GM18505 (cell line): ENCODE results near the gene HSD3B1.
"Not testable (repeated sequence)": the region's sequence is repeated elsewhere in the genome, so short reads cannot be mapped to it uniquely, and the experiment has no call there.

Source experiments
- ATAC-seq: cut with Tn5 transposase; IDR thresholded peaks from one replicate; pipeline ENCODE4 v1.9.1; 2021; ENCODE audit not compliant: unreplicated experiment
- POLR2A ChIP-seq: IDR thresholded peaks from 4 replicates; pipeline ENCODE4 v1.6.1; 2011; ENCODE audit warnings: borderline replicate concordance; ENCODE audit not compliant: insufficient read depth, insufficient read length; ENCODE audit errors: extremely low read depth

The HSD3B1 gene

DNA sequence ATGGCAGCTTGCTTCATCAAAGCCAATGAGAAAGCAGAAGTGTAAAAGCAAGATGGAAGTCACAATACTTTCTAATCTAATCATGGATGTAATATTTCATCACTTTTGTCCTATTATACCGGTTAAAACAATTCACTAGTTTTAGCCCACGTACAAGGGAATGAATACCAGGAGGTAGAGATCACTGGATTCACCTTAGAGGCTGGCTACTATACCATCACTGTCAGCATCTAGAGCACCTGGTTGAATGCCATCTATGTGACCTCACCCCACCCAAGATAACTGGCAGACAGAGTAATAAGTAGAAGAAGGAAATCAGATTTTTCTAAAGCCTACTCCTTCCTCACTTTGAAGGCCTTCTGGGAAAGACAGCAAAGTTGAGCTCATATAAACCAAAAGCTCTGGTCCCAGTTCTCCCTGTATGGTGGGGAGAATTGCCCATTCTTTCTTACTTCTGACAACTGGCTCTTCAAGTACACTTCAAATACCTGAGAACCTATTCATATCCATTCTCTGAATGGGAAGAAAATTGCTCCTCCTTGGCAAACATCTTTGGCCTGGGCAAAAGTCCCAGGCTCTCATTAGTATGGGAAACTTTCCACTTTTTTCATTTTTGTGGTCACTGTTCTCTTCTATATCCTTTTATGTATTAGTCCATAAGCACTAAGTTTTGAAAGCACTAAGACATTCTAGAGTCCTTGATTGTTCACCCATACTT lies 24.8 kb downstream of the HSD3B1 start:
- TF ChIP-seq POLR2A, result no peak

DNA sequence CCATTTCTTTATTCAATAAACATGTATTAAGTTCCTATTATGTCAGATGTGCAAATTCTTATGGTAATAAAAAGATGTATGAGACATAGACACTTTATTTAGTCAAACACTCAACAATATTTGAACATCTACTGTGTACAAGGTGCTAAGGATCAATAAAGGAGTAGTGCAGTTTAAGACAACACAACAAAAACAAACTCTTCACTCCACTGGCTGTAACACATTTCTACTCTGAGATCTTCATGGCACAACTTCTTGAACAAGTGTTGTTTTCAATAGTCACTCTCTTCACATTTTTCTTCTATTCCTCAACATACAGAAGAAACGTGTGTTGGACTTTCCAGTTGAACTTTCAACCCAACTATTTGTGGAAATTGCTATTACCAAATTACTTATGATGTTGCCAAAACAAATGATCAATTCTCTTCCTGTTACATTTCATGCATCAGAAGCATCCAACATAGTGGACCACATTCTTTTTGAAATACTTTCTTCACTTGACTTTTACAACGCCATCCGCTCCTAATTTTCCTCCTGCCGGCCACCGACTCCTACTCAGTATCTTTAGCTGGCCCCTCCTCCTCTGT lies 25.4 kb downstream of the HSD3B1 start:
- no peak for TF ChIP-seq POLR2A
- no peak for ATAC-seq

More for the DNA sequence above, 24.8 kb downstream of the HSD3B1 start:
- no peak for ATAC-seq

DNA sequence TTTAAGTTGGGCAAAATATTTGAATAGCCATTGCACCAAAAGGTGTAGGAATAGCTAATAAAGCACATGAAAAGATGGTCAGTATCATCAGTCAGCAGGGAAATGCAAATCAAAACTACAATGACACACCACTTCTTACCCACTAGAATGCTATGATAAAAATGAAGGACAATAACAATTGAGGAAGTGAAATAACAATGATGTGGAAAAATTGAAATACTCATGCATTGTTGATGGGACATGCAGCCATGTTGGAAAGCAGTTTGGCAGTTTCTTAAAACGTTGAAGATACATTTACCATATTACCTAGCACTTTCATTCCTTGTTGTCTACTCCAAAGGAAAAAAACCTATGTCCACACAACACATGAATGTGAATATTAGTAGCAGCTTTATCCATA lies 28.4 kb downstream of the HSD3B1 start:
- TF ChIP-seq POLR2A, result no peak

DNA sequence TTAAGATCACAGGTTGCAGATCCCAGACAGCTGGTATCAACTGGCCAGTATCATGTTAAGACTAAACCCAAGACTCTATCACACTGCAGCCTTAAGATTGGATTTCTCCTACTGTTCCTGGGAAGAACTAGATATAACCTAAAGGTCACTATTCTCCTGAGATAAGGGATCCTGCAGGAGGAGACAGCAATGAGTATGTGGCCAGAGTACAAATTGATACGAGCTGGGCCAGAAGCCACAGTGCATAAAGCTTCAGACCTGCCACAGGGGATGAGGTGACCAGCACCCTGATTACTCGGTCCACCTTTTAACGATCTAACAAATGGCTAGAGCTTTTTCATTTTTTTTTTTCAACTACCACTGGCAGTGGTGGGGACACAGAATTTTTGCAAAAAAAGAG lies 31.0 kb downstream of the HSD3B1 start:
- ATAC-seq, result no peak

More for the DNA sequence above, 28.4 kb downstream of the HSD3B1 start:
- no peak for ATAC-seq

DNA sequence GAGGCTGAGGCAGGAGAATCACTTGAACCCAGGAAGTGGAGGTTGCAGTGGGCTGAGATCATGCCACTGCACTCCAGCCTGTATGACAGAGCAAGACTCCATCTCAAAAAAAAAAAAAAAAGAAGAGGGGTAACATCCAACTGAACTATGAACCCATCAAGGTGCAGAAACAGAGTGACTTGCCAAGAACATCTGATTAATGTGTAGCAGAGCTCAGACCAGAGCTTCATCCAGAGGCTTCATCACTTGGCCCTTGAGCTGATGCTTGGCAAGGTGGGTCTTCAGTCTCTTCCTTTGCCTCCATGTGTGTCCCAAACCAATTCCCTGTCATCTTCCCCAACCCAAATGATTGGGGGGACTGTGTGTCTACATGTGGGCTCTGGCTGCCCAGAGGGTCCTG lies 32.6 kb downstream of the HSD3B1 start:
- no peak for TF ChIP-seq POLR2A
- no peak for ATAC-seq

More for the DNA sequence above, 31.0 kb downstream of the HSD3B1 start:
- TF ChIP-seq POLR2A, result no peak

DNA sequence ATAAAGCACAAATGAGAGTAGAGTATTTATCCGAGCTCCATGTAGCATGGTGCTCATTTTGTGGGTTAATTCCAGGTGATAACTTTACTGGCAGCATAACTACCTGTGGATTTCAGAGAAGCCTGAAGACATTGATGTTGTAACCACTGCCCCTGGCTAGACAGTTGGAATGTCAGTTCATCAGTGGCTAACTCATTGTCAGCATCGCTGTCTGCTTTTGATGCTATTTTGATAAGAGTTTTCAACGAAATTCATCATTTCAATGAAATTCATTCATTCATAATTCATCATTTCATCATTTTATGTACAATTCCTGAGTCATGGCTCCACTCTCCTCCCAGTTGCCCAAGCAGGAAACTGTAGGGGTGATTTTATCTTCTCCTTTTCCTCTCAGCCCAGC lies 34.4 kb downstream of the HSD3B1 start:
- ATAC-seq, result no peak
- TF ChIP-seq POLR2A, result no peak

DNA sequence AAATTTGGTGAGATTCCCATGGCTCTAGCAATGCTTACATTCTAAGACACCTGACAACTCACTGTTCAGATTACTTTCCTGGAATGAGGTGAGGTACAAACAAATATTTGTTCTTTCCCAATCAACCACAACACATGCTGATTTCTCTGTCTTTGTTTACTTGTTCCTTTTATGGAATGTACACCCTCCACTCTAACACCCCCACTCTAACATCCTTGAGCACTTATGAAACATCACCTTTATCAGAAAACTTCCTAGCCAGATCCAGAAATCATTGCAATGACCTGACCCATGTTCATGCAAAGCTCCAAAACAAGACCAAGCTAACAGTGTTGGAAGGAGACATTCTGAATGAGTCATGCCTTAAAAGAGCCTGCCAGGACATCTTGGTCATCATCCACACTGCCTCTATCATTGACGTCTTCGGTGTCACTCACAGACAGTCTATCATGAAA lies 35.5 kb downstream of the HSD3B1 start:
- ATAC-seq, result no peak
- no peak for TF ChIP-seq POLR2A

DNA sequence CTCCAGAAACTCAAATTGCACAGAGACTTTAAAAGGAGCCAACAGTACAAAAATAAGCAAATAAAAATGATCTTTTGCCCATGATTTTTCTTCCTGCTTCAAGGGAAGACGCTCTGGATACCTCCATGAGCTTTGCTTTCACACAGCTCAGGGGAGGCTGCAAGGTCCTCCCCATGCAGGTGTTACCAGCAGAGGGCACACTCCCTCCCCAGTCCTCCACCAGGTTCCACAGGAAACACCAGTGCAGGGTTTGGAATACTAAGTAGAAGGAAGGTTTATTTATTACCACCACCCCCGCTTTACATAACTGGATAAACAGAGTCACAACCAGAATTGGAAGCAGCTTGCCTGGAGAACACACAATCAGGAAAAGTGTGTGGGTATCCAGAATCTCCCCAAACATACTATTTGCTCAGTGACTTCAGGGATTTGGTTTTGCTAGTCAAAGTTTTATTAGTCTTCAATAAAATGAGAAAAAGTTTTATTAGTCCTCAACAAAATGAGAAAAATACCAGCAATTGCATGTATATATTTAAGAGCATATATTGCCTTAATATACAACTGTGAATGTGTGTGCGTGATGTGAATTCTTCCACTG lies 37.3 kb downstream of the HSD3B1 start:
- no peak for ATAC-seq
- no peak for TF ChIP-seq POLR2A

DNA sequence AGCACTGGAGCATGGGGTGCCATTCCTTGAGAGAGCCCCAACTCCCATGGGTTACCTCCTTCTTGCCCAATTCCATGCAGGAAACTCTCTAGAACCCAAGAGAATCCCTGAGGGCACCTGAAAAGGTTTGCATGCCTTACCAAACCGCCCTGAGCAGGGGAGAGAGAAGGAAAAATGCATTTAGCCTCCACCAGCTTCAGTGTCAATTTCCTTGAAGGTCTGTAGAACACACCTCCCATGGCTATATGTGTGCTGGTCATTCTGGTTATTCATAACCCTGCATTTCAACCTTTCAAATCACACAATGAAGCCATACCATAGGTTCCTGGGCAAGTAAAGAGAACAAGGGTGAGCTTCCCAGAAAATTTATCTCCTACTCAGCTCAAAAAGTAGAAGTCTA lies 39.6 kb downstream of the HSD3B1 start:
- no peak for ATAC-seq
- TF ChIP-seq POLR2A, result no peak

DNA sequence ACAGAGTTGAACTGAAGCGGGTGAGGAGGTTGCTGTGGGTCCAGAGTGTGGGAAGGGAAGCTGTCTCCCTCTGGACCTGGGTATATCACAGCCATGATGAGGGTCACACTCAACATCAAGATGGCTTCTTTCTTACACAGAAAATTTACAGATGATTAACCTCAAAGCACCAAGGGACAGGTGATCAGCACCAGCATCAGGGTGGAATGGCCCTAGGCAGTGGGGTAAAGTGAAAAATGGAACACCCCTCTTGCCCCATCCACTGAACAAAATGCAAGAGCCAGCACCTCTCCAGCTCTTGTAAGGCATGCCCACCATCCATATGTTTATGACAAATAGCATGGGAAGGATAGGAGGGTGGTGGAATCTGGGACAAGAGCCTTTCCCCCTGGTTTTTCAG lies 40.3 kb downstream of the HSD3B1 start:
- no peak for ATAC-seq
- TF ChIP-seq POLR2A, result no peak

DNA sequence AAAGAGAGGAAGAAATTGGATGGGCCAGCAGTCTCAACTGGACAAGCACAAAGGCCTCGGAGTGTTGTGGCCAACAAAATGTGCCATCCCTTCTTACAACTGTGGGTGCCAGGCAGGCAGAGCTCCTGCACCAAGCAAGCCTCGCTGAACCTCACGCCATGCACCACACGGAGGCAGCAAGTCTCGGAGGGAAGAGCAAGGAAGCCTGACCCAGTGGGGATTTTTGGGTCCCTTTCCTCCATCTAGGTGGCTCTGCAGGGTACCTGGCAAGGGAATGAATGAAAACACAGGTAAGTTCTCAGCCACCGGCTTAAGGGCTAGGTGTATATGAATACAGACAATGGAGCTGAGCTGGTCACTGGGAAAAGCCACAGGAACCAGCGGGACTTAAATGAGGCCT lies 40.8 kb downstream of the HSD3B1 start:
- ATAC-seq, result no peak
- no peak for TF ChIP-seq POLR2A

DNA sequence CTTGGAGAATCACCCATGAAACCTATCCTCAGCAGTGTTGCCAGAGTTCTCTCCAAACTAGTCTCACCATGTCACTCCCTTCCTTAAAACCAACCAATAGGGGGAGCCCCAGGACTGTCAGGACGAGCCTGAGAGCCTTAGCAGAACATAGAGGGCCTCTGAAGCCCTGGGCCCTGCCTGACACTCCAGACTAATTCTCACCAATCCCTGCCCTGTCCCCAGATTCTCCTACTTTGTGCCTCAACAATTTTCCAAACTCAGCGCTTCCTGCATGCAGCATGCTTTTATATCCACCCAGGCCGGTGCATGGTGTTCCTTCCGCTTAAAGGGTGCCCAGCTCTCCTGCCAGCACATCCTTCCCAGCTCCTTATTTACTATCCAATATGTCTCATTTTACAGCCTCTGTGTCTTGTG lies 42.7 kb downstream of the HSD3B1 start:
- no peak for ATAC-seq
- no peak for TF ChIP-seq POLR2A

DNA sequence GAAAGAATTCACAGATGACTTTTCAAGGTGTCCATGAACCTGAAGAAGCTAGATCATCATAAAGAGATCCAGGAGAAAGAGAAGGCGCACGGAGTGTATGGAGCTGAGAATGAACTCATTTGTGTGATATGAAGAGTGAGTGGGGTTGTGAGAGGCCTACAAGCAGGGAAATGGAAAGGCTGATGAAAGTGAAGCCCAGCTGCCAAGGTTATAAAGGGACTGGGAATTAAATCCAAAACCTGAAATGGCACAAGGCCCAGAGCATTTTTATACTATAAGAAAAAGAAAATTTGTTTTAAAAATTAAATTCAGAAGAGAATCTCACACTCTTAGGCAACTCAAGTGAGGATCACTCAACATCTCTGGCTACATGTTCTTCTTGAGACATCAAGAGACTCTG lies 43.4 kb downstream of the HSD3B1 start:
- no peak for TF ChIP-seq POLR2A
- ATAC-seq, result no peak

DNA sequence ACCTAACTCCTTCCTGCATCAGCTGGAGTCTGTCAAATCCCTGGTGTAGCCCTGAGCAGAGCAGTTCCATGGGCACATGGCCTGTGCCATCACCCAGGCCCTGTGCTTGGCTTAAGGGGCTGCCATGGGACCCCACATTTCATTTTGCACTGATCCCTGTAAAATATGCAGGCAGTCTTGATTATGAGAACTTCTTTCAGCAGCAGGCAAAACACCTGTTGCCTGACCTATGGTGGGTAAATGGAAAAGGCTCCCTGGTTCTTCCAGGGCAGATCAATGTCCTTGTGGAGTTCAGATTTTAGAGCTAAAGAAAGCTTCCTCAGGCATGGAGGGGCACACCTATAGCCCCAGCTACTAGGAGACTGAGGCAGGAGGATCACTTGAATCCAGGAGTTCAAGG lies 44.2 kb downstream of the HSD3B1 start:
- TF ChIP-seq POLR2A, result no peak
- no peak for ATAC-seq

DNA sequence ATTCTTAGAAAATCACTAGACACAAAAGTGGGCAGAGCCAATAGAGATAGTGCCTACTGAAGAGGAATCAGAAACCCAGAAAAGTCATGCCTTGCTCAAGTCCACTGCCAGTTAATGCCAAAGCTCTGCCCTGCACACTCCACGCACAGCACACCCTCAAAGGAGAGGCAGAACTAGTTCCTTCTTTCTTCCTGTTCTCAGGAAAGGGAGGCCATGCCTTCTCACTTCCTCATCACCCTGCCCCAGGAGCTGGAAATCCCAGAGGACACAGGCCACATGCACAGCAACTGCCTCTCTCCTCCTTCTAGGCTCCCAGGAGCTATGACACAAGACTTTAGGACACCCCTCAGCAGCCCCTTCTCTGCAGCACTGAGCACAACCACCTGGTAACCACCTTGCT lies 45.6 kb downstream of the HSD3B1 start:
- ATAC-seq, result not testable (repeated sequence)

DNA sequence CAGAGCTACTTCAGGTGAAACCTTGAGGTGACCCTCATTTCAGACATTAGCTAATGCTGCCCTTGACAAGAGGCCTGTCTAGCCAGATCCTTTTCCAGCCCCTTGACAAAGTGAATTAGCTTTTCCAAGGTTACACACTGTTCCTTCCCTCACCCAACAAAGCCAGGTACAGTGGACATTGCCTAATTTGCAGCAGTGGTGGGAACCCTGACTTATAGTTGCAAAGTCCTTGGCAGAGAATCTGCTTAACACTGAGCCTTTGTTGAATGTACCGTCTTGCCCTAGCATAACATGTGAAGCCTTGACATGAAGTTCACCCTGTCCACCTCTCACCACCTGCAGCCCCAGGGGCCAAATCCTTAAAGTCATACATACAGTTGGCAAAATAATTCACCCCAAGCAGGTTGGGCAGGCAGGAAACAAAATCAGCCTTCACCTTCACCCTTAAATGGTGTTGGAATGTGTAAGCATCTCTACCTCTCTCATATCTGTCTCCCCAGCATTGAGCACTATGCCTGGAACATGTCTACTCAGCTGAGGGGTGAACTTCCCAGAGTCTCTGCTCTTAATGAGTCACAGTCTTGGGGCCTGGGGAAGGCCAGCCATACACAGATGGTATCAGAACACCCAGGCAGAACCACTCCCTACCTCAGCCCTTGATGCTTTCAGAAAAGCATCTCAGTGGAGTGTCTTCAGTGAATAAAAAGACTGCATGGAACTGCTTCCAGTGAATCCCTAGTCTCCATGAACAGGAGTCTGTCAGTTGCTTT lies 46.5 kb downstream of the HSD3B1 start:
- ATAC-seq, result not testable (repeated sequence)
